Activated CD4-positive, alpha-beta T cell treated with anti-CD3 and anti-CD28 coated beads, Interleukin-2, amount 10 ng/mL, durations not matched to agents 24 days and 14 days (primary cell): ENCODE results near the gene SLC25A26. TPM values are rescaled to one million over a fixed set of nuclear protein-coding genes. Genes with fewer than 3 reads are reported as not detected.

ENCODE experiments used
- total RNA-seq: library from RNA; stranded (reverse); gene quantifications from 2 replicates; pipeline ENCODE4 v1.2.3, GENCODE V29; 2022

SLC25A26 gene
- total RNA-seq, 1 donor from 2014 or later = 22.1 TPM

Other genes starting within 250 kb of the SLC25A26 start
- 2.0 and 2.2 TPM in 2 replicates for gene MAGI1, start 182.1 kb upstream of the SLC25A26 start, total RNA-seq